HEK293T (cell line): ENCODE results near the gene VSX1.
A peak's percentile ranks its signal among the peaks of the same experiment; 100 is the strongest.

Experiments
- CTCF ChIA-PET: fragments of 350-600 bp; formaldehyde crosslinking; extraction: SDS; loops from one replicate; lab custom pipeline; 2021; ENCODE audit warnings: antibody characterized with exemption, inconsistent platforms; lab: Yijun Ruan, JAX
- POLR2A ChIA-PET: fragments of 350-600 bp; formaldehyde crosslinking; extraction: SDS; loops from one replicate; lab custom pipeline; 2020; ENCODE audit warnings: antibody characterized with exemption, inconsistent platforms; lab: Yijun Ruan, JAX
- DNase-seq: peaks from one replicate; pipeline ENCODE4 v3.0.0; 2012; ENCODE audit warnings: mixed read lengths; ENCODE audit errors: extremely low spot score
- ARNT ChIP-seq: fragments of 450-650 bp; IDR thresholded peaks from 2 replicates; pipeline ENCODE4 v1.6.1; 2017; ENCODE audit warnings: mild to moderate bottlenecking
- BHLHE40 ChIP-seq: fragments of 450-650 bp; IDR thresholded peaks from 2 replicates; pipeline ENCODE4 v1.6.1; 2016; ENCODE audit warnings: mild to moderate bottlenecking, moderate library complexity, borderline replicate concordance
- CTBP1 ChIP-seq: fragments of 450-650 bp; IDR thresholded peaks from 2 replicates; pipeline ENCODE4 v1.6.1; 2016; ENCODE audit warnings: borderline replicate concordance
- ELF4 ChIP-seq: fragments of 450-650 bp; IDR thresholded peaks from 2 replicates; pipeline ENCODE4 v1.6.1; 2017; ENCODE audit warnings: antibody characterized with exemption
- FOXA1 ChIP-seq: fragments of 450-650 bp; IDR thresholded peaks from 2 replicates; pipeline ENCODE4 v1.6.1; 2016; ENCODE audit warnings: mild to moderate bottlenecking
- FOXK2 ChIP-seq: fragments of 450-650 bp; IDR thresholded peaks from 2 replicates; pipeline ENCODE4 v1.6.1; 2016; ENCODE audit warnings: mild to moderate bottlenecking
- FOXM1 ChIP-seq: fragments of 450-650 bp; IDR thresholded peaks from 2 replicates; pipeline ENCODE4 v1.6.1; 2017; ENCODE audit warnings: mild to moderate bottlenecking, borderline replicate concordance
- HDGF ChIP-seq: fragments of 450-650 bp; IDR thresholded peaks from 2 replicates; pipeline ENCODE4 v1.6.1; 2017; ENCODE audit warnings: antibody characterized with exemption, borderline replicate concordance
- L3MBTL2 ChIP-seq: fragments of 450-650 bp; conservative IDR thresholded peaks from 2 replicates; pipeline ENCODE4 v1.6.1; 2016; ENCODE audit warnings: mild to moderate bottlenecking
- LEF1 ChIP-seq: fragments of 450-650 bp; IDR thresholded peaks from 2 replicates; pipeline ENCODE4 v1.6.1; 2017; ENCODE audit warnings: mild to moderate bottlenecking, borderline replicate concordance
- NFRKB ChIP-seq: fragments of 450-650 bp; IDR thresholded peaks from 2 replicates; pipeline ENCODE4 v1.6.1; 2016; ENCODE audit warnings: mild to moderate bottlenecking, moderate library complexity
- PKNOX1 ChIP-seq: fragments of 450-650 bp; IDR thresholded peaks from 2 replicates; pipeline ENCODE4 v1.6.1; 2016
- SP1 ChIP-seq: fragments of 450-650 bp; IDR thresholded peaks from 2 replicates; pipeline ENCODE4 v1.6.1; 2017
- SUZ12 ChIP-seq: fragments of 450-650 bp; IDR thresholded peaks from 2 replicates; pipeline ENCODE4 v1.6.1; 2016; ENCODE audit warnings: mild to moderate bottlenecking
- TARDBP ChIP-seq: fragments of 450-650 bp; IDR thresholded peaks from 2 replicates; pipeline ENCODE4 v1.6.1; 2016
- ZNF384 ChIP-seq: fragments of 450-650 bp; IDR thresholded peaks from 2 replicates; pipeline ENCODE4 v1.6.1; 2016

Gene VSX1

GRCh38 chr20:25079171-25079570 is 2.8 kb downstream of the VSX1 start:
- ChIA-PET POLR2A (no interaction called here), CTCF (no interaction called here)

GRCh38 chr20:25078662-25079061 is 3.3 kb downstream of the VSX1 start:
- DNase-seq = no peak
- CTCF ChIA-PET = no interaction called here
- POLR2A ChIA-PET = no interaction called here
- no peak for TF ChIP-seq SP1
- TF ChIP-seq ZNF384 = no peak
- no peak for TF ChIP-seq HDGF
- no peak for TF ChIP-seq LEF1
- no peak for TF ChIP-seq PKNOX1
- no peak for TF ChIP-seq ARNT
- no peak for TF ChIP-seq FOXK2

More at GRCh38 chr20:25079171-25079570, 2.8 kb downstream of the VSX1 start:
- DNase-seq = no peak
- TF ChIP-seq ZNF384 (no peak), FOXM1 (no peak), HDGF (no peak), LEF1 (no peak), ELF4 (no peak), TARDBP (no peak), NFRKB (no peak), L3MBTL2 (no peak), CTBP1 (no peak), PKNOX1 (no peak), SP1 (no peak), FOXK2 (no peak), FOXA1 (no peak), BHLHE40 (no peak), SUZ12 (no peak), ARNT (no peak)

GRCh38 chr20:25077610-25078169 is 4.3 kb downstream of the VSX1 start:
- TF ChIP-seq PKNOX1 (no peak), BHLHE40 (no peak), HDGF (no peak), ELF4 (no peak), SUZ12 (no peak), SP1 (no peak), FOXA1 (no peak), ZNF384 (no peak), TARDBP (no peak), ARNT (no peak), FOXK2 (no peak), L3MBTL2 (no peak), FOXM1 (no peak), CTBP1 (no peak)
- no peak for DNase-seq
- CTCF ChIA-PET = no interaction called here
- POLR2A ChIA-PET = no interaction called here

- ChIA-PET POLR2A (no interaction called here), CTCF (no interaction called here)
- DNase-seq = peak; percentile 34
These were observed 5.0 kb downstream of the VSX1 start for GRCh38 chr20:25076731-25077609.

GRCh38 chr20:25076201-25076600 is 5.7 kb downstream of the VSX1 start:
- DNase-seq = no peak

More at GRCh38 chr20:25076731-25077609, 5.0 kb downstream of the VSX1 start:
- no peak for TF ChIP-seq L3MBTL2
- TF ChIP-seq NFRKB = no peak
- no peak for TF ChIP-seq BHLHE40
- no peak for TF ChIP-seq PKNOX1
- no peak for TF ChIP-seq ELF4
- TF ChIP-seq HDGF = no peak
- TF ChIP-seq LEF1 = no peak
- no peak for TF ChIP-seq CTBP1
- no peak for TF ChIP-seq ZNF384

More at GRCh38 chr20:25076201-25076600, 5.7 kb downstream of the VSX1 start:
- TF ChIP-seq CTBP1 = no peak
- no peak for TF ChIP-seq SUZ12
- TF ChIP-seq ZNF384 = no peak
- TF ChIP-seq ELF4 = no peak
- no peak for TF ChIP-seq NFRKB
- no peak for TF ChIP-seq SP1
- no peak for TF ChIP-seq LEF1
- TF ChIP-seq BHLHE40 = no peak
- TF ChIP-seq L3MBTL2 = no peak
- TF ChIP-seq HDGF = no peak
- TF ChIP-seq FOXA1 = no peak
- TF ChIP-seq FOXK2 = no peak
- no peak for TF ChIP-seq PKNOX1
- no peak for TF ChIP-seq ARNT
- no peak for TF ChIP-seq TARDBP
- TF ChIP-seq FOXM1 = no peak
- CTCF ChIA-PET = no interaction called here
- POLR2A ChIA-PET = no interaction called here
